Measurements from ENCODE around the gene FRMD1. TPM values are rescaled to one million over a fixed set of nuclear protein-coding genes. Genes with fewer than 3 reads are reported as not detected.

FRMD1 gene
- total RNA-seq, 1 experiment from 2014 or later = not detected

- no peak overlapping the region for H2AFZ ChIP-seq (ENCODE audit: low read length)
- DNase-seq = no peak
- H4K20me1 ChIP-seq (ENCODE audit: low read length) = no peaks in the 10 kb centered on the region
- H3K27ac ChIP-seq (ENCODE audit: low read length) = no peak overlapping the region
- POLR2A ChIA-PET (ENCODE audit: unreplicated experiment) = no interaction called here
- H3K9me3 ChIP-seq (ENCODE audit: low read length) = no peaks in the 10 kb centered on the region
- H3K4me2 ChIP-seq (ENCODE audit: low read length) = no peak overlapping the region
- intact Hi-C loops (cut with micrococcal nuclease) = no loop called here
- H3K9me2 ChIP-seq (replicated peaks; ENCODE audit: low read length) = no peaks in the 10 kb centered on the region
- H3K4me1 ChIP-seq (ENCODE audit: insufficient read depth, low read length) = no peaks in the 10 kb centered on the region
- no peak for ATAC-seq
- no peaks in the 10 kb centered on the region for H3K79me2 ChIP-seq (ENCODE audit: low read length)
- peaks cover 15% of the 10 kb centered on the region for H3K27me3 ChIP-seq (ENCODE audit: low read length)
- no peaks in the 10 kb centered on the region for H3K36me3 ChIP-seq (ENCODE audit: low read depth, low read length)
- CTCF ChIA-PET = no interaction called here
- no TSS peak for BruUV-seq (replicated peaks)
- TF ChIP-seq CTCF (conservative IDR thresholded peaks at IDR 0.05; ENCODE audit: low read depth, low read length) (no peak), EZH2 (IDR thresholded peaks at IDR 0.05; ENCODE audit: low read length, unreplicated experiment) (no peak), EZH2phosphoT487 (IDR thresholded peaks at IDR 0.05; ENCODE audit: borderline replicate concordance, low read length) (no peak)
- H3K9ac ChIP-seq (ENCODE audit: low read length) = no peak overlapping the region
- no peaks in the 10 kb centered on the region for H3F3A ChIP-seq (ENCODE audit: low read length, unreplicated experiment)
- no peak overlapping the region for H3K4me3 ChIP-seq (ENCODE audit: low read length)
These were observed 45.1 kb upstream of the FRMD1 start for GRCh38 chr6:168124158-168124557.

- intact Hi-C loops (cut with micrococcal nuclease) = no loop called here
- no peak overlapping the region for H3K9ac ChIP-seq (ENCODE audit: low read length)
- no peak overlapping the region for H2AFZ ChIP-seq (ENCODE audit: low read length)
- H3F3A ChIP-seq (ENCODE audit: low read length, unreplicated experiment) = no peaks in the 10 kb centered on the region
- no TSS peak for BruUV-seq (replicated peaks)
- no peaks in the 10 kb centered on the region for H3K9me2 ChIP-seq (replicated peaks; ENCODE audit: low read length)
- H3K9me3 ChIP-seq (ENCODE audit: low read length) = no peaks in the 10 kb centered on the region
- ChIA-PET POLR2A (ENCODE audit: unreplicated experiment) (no interaction called here), CTCF (no interaction called here)
- no peaks in the 10 kb centered on the region for H3K79me2 ChIP-seq (ENCODE audit: low read length)
- H3K4me2 ChIP-seq (ENCODE audit: low read length) = no peak overlapping the region
- H3K36me3 ChIP-seq (ENCODE audit: low read depth, low read length) = no peaks in the 10 kb centered on the region
- H3K4me3 ChIP-seq (ENCODE audit: low read length) = no peak overlapping the region
- H4K20me1 ChIP-seq (ENCODE audit: low read length) = no peaks in the 10 kb centered on the region
- ATAC-seq (no peak), DNase-seq (no peak)
- TF ChIP-seq EZH2 (IDR thresholded peaks at IDR 0.05; ENCODE audit: low read length, unreplicated experiment) (no peak), CTCF (conservative IDR thresholded peaks at IDR 0.05; ENCODE audit: low read depth, low read length) (no peak), EZH2phosphoT487 (IDR thresholded peaks at IDR 0.05; ENCODE audit: borderline replicate concordance, low read length) (no peak)
- H3K27ac ChIP-seq (ENCODE audit: low read length) = no peak overlapping the region
- H3K27me3 ChIP-seq (ENCODE audit: low read length) = peaks cover 15% of the 10 kb centered on the region
- no peaks in the 10 kb centered on the region for H3K4me1 ChIP-seq (ENCODE audit: insufficient read depth, low read length)
These were observed 44.3 kb upstream of the FRMD1 start for GRCh38 chr6:168123165-168123911.

- Histone ChIP-seq H2AFZ (ENCODE audit: low read length) (no peak overlapping the region), H3F3A (ENCODE audit: low read length, unreplicated experiment) (no peaks in the 10 kb centered on the region), H3K79me2 (ENCODE audit: low read length) (no peaks in the 10 kb centered on the region), H3K9me2 (replicated peaks; ENCODE audit: low read length) (no peaks in the 10 kb centered on the region), H3K9ac (ENCODE audit: low read length) (no peak overlapping the region), H4K20me1 (ENCODE audit: low read length) (no peaks in the 10 kb centered on the region), H3K27ac (ENCODE audit: low read length) (no peak overlapping the region), H3K36me3 (ENCODE audit: low read depth, low read length) (no peaks in the 10 kb centered on the region), H3K4me2 (ENCODE audit: low read length) (no peak overlapping the region), H3K4me3 (ENCODE audit: low read length) (no peak overlapping the region), H3K9me3 (ENCODE audit: low read length) (no peaks in the 10 kb centered on the region), H3K4me1 (ENCODE audit: insufficient read depth, low read length) (no peaks in the 10 kb centered on the region), H3K27me3 (ENCODE audit: low read length) (peaks cover 12% of the 10 kb centered on the region)
- POLR2A ChIA-PET (ENCODE audit: unreplicated experiment) = no interaction called here
- BruUV-seq (replicated peaks) = no TSS peak
- CTCF ChIA-PET = no interaction called here
- DNase-seq = no peak
- TF ChIP-seq CTCF (conservative IDR thresholded peaks at IDR 0.05; ENCODE audit: low read depth, low read length) (no peak), EZH2 (IDR thresholded peaks at IDR 0.05; ENCODE audit: low read length, unreplicated experiment) (no peak), EZH2phosphoT487 (IDR thresholded peaks at IDR 0.05; ENCODE audit: borderline replicate concordance, low read length) (no peak)
- intact Hi-C loops (cut with micrococcal nuclease) = no loop called here
- ATAC-seq = no peak
These were observed 43.5 kb upstream of the FRMD1 start for GRCh38 chr6:168122521-168122920.
